ENCODE data around the gene HDAC3.

- no peak for TF ChIP-seq CTCF (IDR thresholded peaks at IDR 0.05)
- no peak for TF ChIP-seq POLR2A (IDR thresholded peaks at IDR 0.05)
Observed at GRCh38 chr5:141634720-141635119, 1.9 kb downstream of the HDAC3 start.

Data from vagina (tissue), 2 donors.